ENCODE measurements around the gene E2F8.

Gene E2F8

GRCh38 chr11:19240420-19241259, at the start of gene E2F8:
Gene E2F8 (minus strand): TSS chr11:19240945. CDS start chr11:19240121, 824 bp downstream.
- H3K4me3 ChIP-seq (replicated peaks; ENCODE audit: low read depth, low read length) = peak within 1 kb of the TSS; percentile 60
- TF ChIP-seq CTCF (IDR thresholded peaks at IDR 0.05; ENCODE audit: low read depth, low read length, missing control alignments) = no peak
- peak; percentile 78 for DNase-seq (ENCODE audit: extremely low read depth, low read depth)

- H3K4me3 ChIP-seq (replicated peaks; ENCODE audit: low read depth, low read length) = no peak overlapping the region
- TF ChIP-seq CTCF (IDR thresholded peaks at IDR 0.05; ENCODE audit: low read depth, low read length, missing control alignments) = no peak
- no peak for DNase-seq (ENCODE audit: extremely low read depth, low read depth)
Measured at GRCh38 chr11:19290356-19290755, 49.6 kb upstream of the E2F8 start.

- no peak for DNase-seq (ENCODE audit: extremely low read depth, low read depth)
- H3K4me3 ChIP-seq (replicated peaks; ENCODE audit: low read depth, low read length) = no peak overlapping the region
- TF ChIP-seq CTCF (IDR thresholded peaks at IDR 0.05; ENCODE audit: low read depth, low read length, missing control alignments) = no peak
Measured at GRCh38 chr11:19288256-19288655, 47.5 kb upstream of the E2F8 start.

- no peak for DNase-seq (ENCODE audit: extremely low read depth, low read depth)
- no peak overlapping the region for H3K4me3 ChIP-seq (replicated peaks; ENCODE audit: low read depth, low read length)
- TF ChIP-seq CTCF (IDR thresholded peaks at IDR 0.05; ENCODE audit: low read depth, low read length, missing control alignments) = no peak
Measured at GRCh38 chr11:19286411-19286810, 45.7 kb upstream of the E2F8 start.

GRCh38 chr11:19284881-19285280, 44.1 kb upstream of the E2F8 start:
- no peak overlapping the region for H3K4me3 ChIP-seq (replicated peaks; ENCODE audit: low read depth, low read length)
- TF ChIP-seq CTCF (IDR thresholded peaks at IDR 0.05; ENCODE audit: low read depth, low read length, missing control alignments) = no peak
- no peak for DNase-seq (ENCODE audit: extremely low read depth, low read depth)

- H3K4me3 ChIP-seq (replicated peaks; ENCODE audit: low read depth, low read length) = no peak overlapping the region
- no peak for TF ChIP-seq CTCF (IDR thresholded peaks at IDR 0.05; ENCODE audit: low read depth, low read length, missing control alignments)
- no peak for DNase-seq (ENCODE audit: extremely low read depth, low read depth)
Measured at GRCh38 chr11:19283991-19284390, 43.2 kb upstream of the E2F8 start.

All from HFF-Myc (cell line).